Upper lobe of left lung (tissue), 4 donors: ENCODE data around the gene CHST11.

ENCODE experiments used
- POLR2A ChIP-seq, 4 donors: fragments of 450-650 bp; IDR thresholded peaks; one replicate each; pipeline ENCODE4 v1.5.1; 2016 to 2017; ENCODE audit warnings: antibody characterized with exemption in 4 of 4, mild to moderate bottlenecking in 2 of 4
- POLR2AphosphoS5 ChIP-seq, 2 donors: sonication (generic); formaldehyde crosslinking; IDR thresholded peaks; one replicate each; pipeline ENCODE4 v1.5.1; 2017; ENCODE audit warnings: antibody characterized with exemption in 2 of 2
- TF ChIP-seq, protein P1 (sequence below), 6 experiments: fragments of 450-650 bp in 4 of 6; fragments of 200-600 bp in 2 of 6; sonication (generic) in 2 of 6; IDR thresholded peaks; one replicate each; pipeline ENCODE4 v1.5.1; 2016 to 2019; ENCODE audit warnings: antibody characterized with exemption in 6 of 6

DNA sequence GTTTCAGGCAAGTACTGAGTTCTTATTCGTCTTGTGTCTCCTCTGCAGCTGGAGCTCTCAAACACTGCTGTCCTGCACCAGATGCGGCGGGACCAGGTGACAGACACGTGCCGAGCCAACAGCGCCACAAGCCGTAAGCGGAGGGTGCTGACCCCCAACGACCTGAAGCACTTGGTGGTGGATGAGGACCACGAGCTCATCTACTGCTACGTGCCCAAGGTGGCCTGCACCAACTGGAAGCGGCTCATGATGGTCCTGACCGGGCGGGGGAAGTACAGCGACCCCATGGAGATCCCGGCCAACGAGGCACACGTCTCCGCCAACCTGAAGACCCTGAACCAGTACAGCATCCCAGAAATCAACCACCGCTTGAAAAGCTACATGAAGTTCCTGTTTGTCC, 300.2 kb downstream of the CHST11 start:
- TF ChIP-seq POLR2A (IDR thresholded peaks at IDR 0.05) (no peak), POLR2AphosphoS5 (IDR thresholded peaks at IDR 0.05) (no peak)
- TF ChIP-seq, protein P1, sequence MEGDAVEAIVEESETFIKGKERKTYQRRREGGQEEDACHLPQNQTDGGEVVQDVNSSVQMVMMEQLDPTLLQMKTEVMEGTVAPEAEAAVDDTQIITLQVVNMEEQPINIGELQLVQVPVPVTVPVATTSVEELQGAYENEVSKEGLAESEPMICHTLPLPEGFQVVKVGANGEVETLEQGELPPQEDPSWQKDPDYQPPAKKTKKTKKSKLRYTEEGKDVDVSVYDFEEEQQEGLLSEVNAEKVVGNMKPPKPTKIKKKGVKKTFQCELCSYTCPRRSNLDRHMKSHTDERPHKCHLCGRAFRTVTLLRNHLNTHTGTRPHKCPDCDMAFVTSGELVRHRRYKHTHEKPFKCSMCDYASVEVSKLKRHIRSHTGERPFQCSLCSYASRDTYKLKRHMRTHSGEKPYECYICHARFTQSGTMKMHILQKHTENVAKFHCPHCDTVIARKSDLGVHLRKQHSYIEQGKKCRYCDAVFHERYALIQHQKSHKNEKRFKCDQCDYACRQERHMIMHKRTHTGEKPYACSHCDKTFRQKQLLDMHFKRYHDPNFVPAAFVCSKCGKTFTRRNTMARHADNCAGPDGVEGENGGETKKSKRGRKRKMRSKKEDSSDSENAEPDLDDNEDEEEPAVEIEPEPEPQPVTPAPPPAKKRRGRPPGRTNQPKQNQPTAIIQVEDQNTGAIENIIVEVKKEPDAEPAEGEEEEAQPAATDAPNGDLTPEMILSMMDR (IDR thresholded peaks at IDR 0.05): no peak
